K562 (cell line): ENCODE measurements around the gene ATP5PO.

Source experiments
- CBFB ChIP-seq: sonication (generic); formaldehyde crosslinking; IDR thresholded peaks from 2 replicates; pipeline ENCODE4 v1.4.0; 2020; ENCODE audit warnings: mild to moderate bottlenecking, missing genetic modification reagents
- EP300 ChIP-seq: IDR thresholded peaks from 2 replicates; pipeline ENCODE4 v1.6.1; 2012; ENCODE audit warnings: low read length, improper control_type of control experiment
- ESRRA ChIP-seq: fragments of 450-650 bp; IDR thresholded peaks from 2 replicates; pipeline ENCODE4 v1.6.1; 2014; ENCODE audit warnings: low read depth, mild to moderate bottlenecking, moderate library complexity, borderline replicate concordance
- MXI1 ChIP-seq: IDR thresholded peaks from 2 replicates; pipeline ENCODE4 v1.6.1; 2011; ENCODE audit warnings: low read depth, mild to moderate bottlenecking, improper control_type of control experiment, low read length
- NONO ChIP-seq, 2 experiments: fragments of 200-400 bp in 1 of 2; fragments of 450-650 bp in 1 of 2; formaldehyde crosslinking in 1 of 2; IDR thresholded peaks; 2 replicates each; pipeline ENCODE4 v1.6.1; 2017; ENCODE audit warnings: low read depth in 2 of 2, mild to moderate bottlenecking in 2 of 2, moderate library complexity in 2 of 2, low read length in 1 of 2
- POLR2AphosphoS5 ChIP-seq: IDR thresholded peaks from 2 replicates; pipeline ENCODE4 v1.6.1; 2011; ENCODE audit warnings: mild to moderate bottlenecking, low read depth, low read length, moderate library complexity; ENCODE audit not compliant: control insufficient read depth, insufficient read depth
- TEAD4 ChIP-seq, 2 experiments: sonication (generic) in 1 of 2; formaldehyde crosslinking in 1 of 2; IDR thresholded peaks; 2 replicates each; pipeline versions ENCODE4 v1.6.1 to v1.8.0; 2012 to 2022; ENCODE audit warnings: borderline replicate concordance in 1 of 2, inconsistent platforms in 1 of 2, low read length in 1 of 2, mild to moderate bottlenecking in 1 of 2, missing genetic modification reagents in 1 of 2
- TF ChIP-seq, protein P1 (sequence below): fragments of 450-650 bp; formaldehyde crosslinking; IDR thresholded peaks from 2 replicates; pipeline ENCODE4 v1.4.0; 2020; ENCODE audit warnings: mild to moderate bottlenecking, mixed read lengths
- TF ChIP-seq, protein P2 (sequence below), 3 experiments: IDR thresholded peaks in 2 of 3; conservative IDR thresholded peaks in 1 of 3; 2 replicates each; pipeline ENCODE4 v1.5.1; 2011 to 2012; ENCODE audit warnings: low read length in 3 of 3, mild to moderate bottlenecking in 3 of 3, control low read depth in 2 of 3, improper control_type of control experiment in 1 of 3, inconsistent platforms in 1 of 3, low read depth in 1 of 3, mixed read lengths in 1 of 3, moderate library complexity in 1 of 3; ENCODE audit not compliant: insufficient read depth in 2 of 3
- TF ChIP-seq, protein P3 (sequence below): sonication (generic); formaldehyde crosslinking; IDR thresholded peaks from 2 replicates; pipeline ENCODE4 v1.8.0; 2022; ENCODE audit warnings: mild to moderate bottlenecking, missing genetic modification reagents

GRCh38 chr21:33858667-33859372 lies 56.8 kb downstream of the ATP5PO start:
- TF ChIP-seq, protein P1, sequence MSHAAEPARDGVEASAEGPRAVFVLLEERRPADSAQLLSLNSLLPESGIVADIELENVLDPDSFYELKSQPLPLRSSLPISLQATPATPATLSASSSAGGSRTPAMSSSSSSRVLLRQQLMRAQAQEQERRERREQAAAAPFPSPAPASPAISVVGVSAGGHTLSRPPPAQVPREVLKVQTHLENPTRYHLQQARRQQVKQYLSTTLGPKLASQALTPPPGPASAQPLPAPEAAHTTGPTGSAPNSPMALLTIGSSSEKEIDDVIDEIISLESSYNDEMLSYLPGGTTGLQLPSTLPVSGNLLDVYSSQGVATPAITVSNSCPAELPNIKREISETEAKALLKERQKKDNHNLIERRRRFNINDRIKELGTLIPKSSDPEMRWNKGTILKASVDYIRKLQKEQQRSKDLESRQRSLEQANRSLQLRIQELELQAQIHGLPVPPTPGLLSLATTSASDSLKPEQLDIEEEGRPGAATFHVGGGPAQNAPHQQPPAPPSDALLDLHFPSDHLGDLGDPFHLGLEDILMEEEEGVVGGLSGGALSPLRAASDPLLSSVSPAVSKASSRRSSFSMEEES (CRISPR knock-in tag) = no peak
- TF ChIP-seq POLR2AphosphoS5 = no peak
- TF ChIP-seq NONO (IDR thresholded peaks at IDR 0.05; ENCODE audit: low read depth in 2 of 2, low read length in 1 of 2) = no peak
- TF ChIP-seq ESRRA = no peak
- TF ChIP-seq, protein P2, sequence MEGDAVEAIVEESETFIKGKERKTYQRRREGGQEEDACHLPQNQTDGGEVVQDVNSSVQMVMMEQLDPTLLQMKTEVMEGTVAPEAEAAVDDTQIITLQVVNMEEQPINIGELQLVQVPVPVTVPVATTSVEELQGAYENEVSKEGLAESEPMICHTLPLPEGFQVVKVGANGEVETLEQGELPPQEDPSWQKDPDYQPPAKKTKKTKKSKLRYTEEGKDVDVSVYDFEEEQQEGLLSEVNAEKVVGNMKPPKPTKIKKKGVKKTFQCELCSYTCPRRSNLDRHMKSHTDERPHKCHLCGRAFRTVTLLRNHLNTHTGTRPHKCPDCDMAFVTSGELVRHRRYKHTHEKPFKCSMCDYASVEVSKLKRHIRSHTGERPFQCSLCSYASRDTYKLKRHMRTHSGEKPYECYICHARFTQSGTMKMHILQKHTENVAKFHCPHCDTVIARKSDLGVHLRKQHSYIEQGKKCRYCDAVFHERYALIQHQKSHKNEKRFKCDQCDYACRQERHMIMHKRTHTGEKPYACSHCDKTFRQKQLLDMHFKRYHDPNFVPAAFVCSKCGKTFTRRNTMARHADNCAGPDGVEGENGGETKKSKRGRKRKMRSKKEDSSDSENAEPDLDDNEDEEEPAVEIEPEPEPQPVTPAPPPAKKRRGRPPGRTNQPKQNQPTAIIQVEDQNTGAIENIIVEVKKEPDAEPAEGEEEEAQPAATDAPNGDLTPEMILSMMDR (IDR thresholded peaks at IDR 0.05 in 2 of 3, conservative IDR thresholded peaks at IDR 0.05 in 1 of 3; ENCODE audit: insufficient read depth in 2 of 3, low read depth in 1 of 3, low read length in 3 of 3) = no peak
- TF ChIP-seq, protein P3, sequence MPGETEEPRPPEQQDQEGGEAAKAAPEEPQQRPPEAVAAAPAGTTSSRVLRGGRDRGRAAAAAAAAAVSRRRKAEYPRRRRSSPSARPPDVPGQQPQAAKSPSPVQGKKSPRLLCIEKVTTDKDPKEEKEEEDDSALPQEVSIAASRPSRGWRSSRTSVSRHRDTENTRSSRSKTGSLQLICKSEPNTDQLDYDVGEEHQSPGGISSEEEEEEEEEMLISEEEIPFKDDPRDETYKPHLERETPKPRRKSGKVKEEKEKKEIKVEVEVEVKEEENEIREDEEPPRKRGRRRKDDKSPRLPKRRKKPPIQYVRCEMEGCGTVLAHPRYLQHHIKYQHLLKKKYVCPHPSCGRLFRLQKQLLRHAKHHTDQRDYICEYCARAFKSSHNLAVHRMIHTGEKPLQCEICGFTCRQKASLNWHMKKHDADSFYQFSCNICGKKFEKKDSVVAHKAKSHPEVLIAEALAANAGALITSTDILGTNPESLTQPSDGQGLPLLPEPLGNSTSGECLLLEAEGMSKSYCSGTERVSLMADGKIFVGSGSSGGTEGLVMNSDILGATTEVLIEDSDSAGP = no peak
- TF ChIP-seq CBFB (CRISPR knock-in tag) = no peak
- TF ChIP-seq MXI1 = no peak
- no peak for TF ChIP-seq TEAD4 (IDR thresholded peaks at IDR 0.05; ENCODE audit: low read length)
- no peak for TF ChIP-seq TEAD4 (CRISPR knock-in tag; IDR thresholded peaks at IDR 0.05; ENCODE audit: borderline replicate concordance)
- no peak for TF ChIP-seq EP300
